Mucosa of rectum (tissue), 2 donors: ENCODE results near the gene GFPT2.

Experiments used
- H3K27ac ChIP-seq, 2 donors: one replicate each; pipeline ENCODE4 v1.7.0; 2013; ENCODE audit warnings: inconsistent platforms in 2 of 2, low read depth in 2 of 2, low read length in 2 of 2
- H3K27me3 ChIP-seq, 2 donors: one replicate each; pipeline ENCODE4 v1.7.0; 2013; ENCODE audit warnings: low read length in 2 of 2; ENCODE audit not compliant: control insufficient read depth in 2 of 2, insufficient read depth in 2 of 2
- H3K36me3 ChIP-seq, 2 donors: one replicate each; pipeline ENCODE4 v1.7.0; 2013; ENCODE audit warnings: low read length in 2 of 2; ENCODE audit not compliant: control insufficient read depth in 2 of 2, insufficient read depth in 2 of 2
- H3K4me1 ChIP-seq, 2 donors: one replicate each; pipeline ENCODE4 v1.7.0; 2013; ENCODE audit warnings: low read length in 2 of 2, mild to moderate bottlenecking in 1 of 2; ENCODE audit not compliant: control insufficient read depth in 2 of 2, insufficient read depth in 2 of 2
- H3K4me3 ChIP-seq, 2 donors: one replicate each; pipeline ENCODE4 v1.7.0; 2013; ENCODE audit warnings: low read length in 2 of 2
- H3K9ac ChIP-seq, 2 donors: one replicate each; pipeline ENCODE4 v1.7.0; 2013; ENCODE audit warnings: low read length in 2 of 2, low read depth in 1 of 2, mild to moderate bottlenecking in 1 of 2
- H3K9me3 ChIP-seq, 2 donors: one replicate each; pipeline ENCODE4 v1.7.0; 2013; ENCODE audit warnings: low read length in 2 of 2; ENCODE audit not compliant: control insufficient read depth in 2 of 2
- donor health status: healthy.
- donor health status: Normal muscosa, but diverticular disease.

Gene GFPT2

GRCh38 chr5:180297587-180298282, 55.4 kb downstream of the GFPT2 start:
- no peak overlapping the region for H3K27ac ChIP-seq

DNA sequence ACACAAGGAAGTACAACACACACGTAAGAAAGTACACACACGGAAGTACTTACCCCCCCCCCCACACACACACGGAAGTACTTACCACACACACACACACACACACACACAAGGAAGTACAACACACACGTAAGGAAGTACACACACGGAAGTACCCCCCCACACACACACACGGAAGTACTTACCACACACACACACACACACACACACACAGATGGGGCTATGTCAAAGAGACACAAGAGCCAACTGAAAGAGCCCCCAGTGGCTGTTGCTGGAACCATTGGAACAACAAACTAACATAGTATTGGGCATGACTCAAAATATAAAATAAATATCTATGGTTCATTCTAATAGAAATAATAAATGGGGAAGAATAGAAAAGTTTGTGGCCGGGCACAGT, 56.4 kb downstream of the GFPT2 start:
- Histone ChIP-seq H3K36me3 (peaks cover 0 to 3% of the 10 kb centered on the region in 2 donors), H3K9me3 (no peaks in the 10 kb centered on the region), H3K27ac (no peak overlapping the region), H3K4me3 (no peak overlapping the region), H3K4me1 (peaks cover 4 to 5% of the 10 kb centered on the region in 2 donors), H3K9ac (no peak overlapping the region), H3K27me3 (no peaks in the 10 kb centered on the region)

More at GRCh38 chr5:180297587-180298282, 55.4 kb downstream of the GFPT2 start:
- Histone ChIP-seq H3K9ac (no peak overlapping the region), H3K4me3 (no peak overlapping the region), H3K27me3 (no peaks in the 10 kb centered on the region), H3K9me3 (no peaks in the 10 kb centered on the region), H3K4me1 (peaks cover 4 to 5% of the 10 kb centered on the region in 2 donors), H3K36me3 (peaks cover 0 to 3% of the 10 kb centered on the region in 2 donors)

GRCh38 chr5:180294913-180295555, 58.1 kb downstream of the GFPT2 start:
- Histone ChIP-seq H3K9me3 (no peaks in the 10 kb centered on the region), H3K27me3 (no peaks in the 10 kb centered on the region), H3K4me1 (peaks cover 7 to 8% of the 10 kb centered on the region in 2 donors), H3K9ac (no peak overlapping the region), H3K27ac (no peak overlapping the region), H3K4me3 (no peak overlapping the region), H3K36me3 (peaks cover 0 to 3% of the 10 kb centered on the region in 2 donors)

- H3K9ac ChIP-seq: no peak overlapping the region
- H3K36me3 ChIP-seq: peaks cover 0 to 3% of the 10 kb centered on the region in 2 donors
- no peaks in the 10 kb centered on the region for H3K27me3 ChIP-seq
- no peak overlapping the region for H3K4me3 ChIP-seq
- no peak overlapping the region for H3K27ac ChIP-seq
- no peaks in the 10 kb centered on the region for H3K9me3 ChIP-seq
- H3K4me1 ChIP-seq: peaks cover 7 to 8% of the 10 kb centered on the region in 2 donors
Measured at GRCh38 chr5:180294411-180294810, 58.7 kb downstream of the GFPT2 start.

GRCh38 chr5:180291943-180292831, 60.9 kb downstream of the GFPT2 start, which contains the start of gene MAPK9:
MAPK9 (minus strand) TSS chr5:180292083; CDS start chr5:180280561, 11,522 bp downstream.
- Histone ChIP-seq H3K27me3 (no peaks in the 10 kb centered on the region), H3K27ac (peak within 1 kb of the TSS; percentile 85 to 91), H3K9ac (peak within 1 kb of the TSS; percentile 68 to 76), H3K36me3 (peaks cover 0 to 3% of the 10 kb centered on the region in 2 donors), H3K9me3 (no peaks in the 10 kb centered on the region), H3K4me1 (peaks cover 8 to 11% of the 10 kb centered on the region in 2 donors), H3K4me3 (peak within 1 kb of the TSS; percentile 77 to 81)

- Histone ChIP-seq H3K27ac (no peak overlapping the region), H3K27me3 (no peaks in the 10 kb centered on the region), H3K9ac (peak overlapping the region; percentile 68 to 74), H3K36me3 (peaks cover 0 to 3% of the 10 kb centered on the region in 2 donors), H3K4me3 (peak overlapping the region; percentile 77 to 81), H3K4me1 (peaks cover 8 to 11% of the 10 kb centered on the region in 2 donors), H3K9me3 (no peaks in the 10 kb centered on the region)
Measured at GRCh38 chr5:180291234-180291940, 61.7 kb downstream of the GFPT2 start.

DNA sequence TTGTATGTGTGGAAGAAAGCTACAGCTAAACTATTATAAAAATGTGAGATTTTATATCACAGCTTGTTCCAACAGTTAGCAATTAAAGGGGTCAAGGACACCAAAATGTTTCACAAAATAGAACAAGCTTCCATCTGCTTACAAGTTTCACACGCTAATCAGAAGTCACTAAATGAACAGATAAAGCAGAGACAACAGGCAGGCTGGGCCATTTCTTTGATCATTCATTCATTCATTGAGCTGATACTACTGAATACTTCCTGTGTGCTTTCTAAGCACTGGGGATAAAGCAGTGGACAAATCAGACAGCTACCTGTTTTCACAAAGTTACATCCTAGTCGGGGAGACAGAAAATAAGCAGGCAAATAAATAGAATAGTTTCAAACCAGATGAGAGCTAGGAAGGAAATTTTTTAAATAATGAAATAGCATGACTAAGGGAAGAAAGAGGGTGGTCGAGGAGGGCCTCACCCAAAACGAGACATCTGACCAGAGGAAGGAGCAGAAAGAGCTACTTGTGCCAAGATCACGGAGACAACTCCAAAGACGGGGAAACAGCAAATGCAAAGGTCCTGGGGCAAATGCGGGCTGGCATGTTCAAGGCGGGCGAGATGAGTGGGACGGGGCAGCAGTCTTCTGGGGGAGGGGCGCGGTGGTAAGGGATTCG, 62.4 kb downstream of the GFPT2 start:
- Histone ChIP-seq H3K4me1 (peaks cover 8 to 11% of the 10 kb centered on the region in 2 donors), H3K4me3 (peak overlapping the region; percentile 70 to 81), H3K9ac (no peak overlapping the region), H3K27ac (no peak overlapping the region), H3K36me3 (peaks cover 0 to 3% of the 10 kb centered on the region in 2 donors), H3K9me3 (no peaks in the 10 kb centered on the region), H3K27me3 (no peaks in the 10 kb centered on the region)

DNA sequence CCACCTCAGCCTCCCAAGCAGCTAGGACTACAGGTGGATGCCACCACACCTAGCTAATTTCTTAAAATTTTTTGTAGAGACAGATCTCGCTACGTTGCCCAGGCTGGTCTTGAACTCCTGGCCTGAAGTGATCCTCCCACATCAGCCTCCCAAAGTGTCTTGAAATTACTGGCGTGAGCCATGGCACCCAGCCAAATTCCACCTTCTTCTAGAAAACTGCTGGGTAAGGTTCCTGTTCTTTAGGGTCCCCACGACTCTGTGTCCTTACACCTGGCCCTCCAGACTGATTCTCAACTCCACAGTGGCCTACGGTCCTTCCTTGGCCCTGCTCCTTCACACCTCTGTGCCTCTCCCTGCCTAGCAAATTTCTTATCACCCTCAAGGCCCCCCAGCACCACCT, 63.2 kb downstream of the GFPT2 start:
- Histone ChIP-seq H3K36me3 (peaks cover 0 to 5% of the 10 kb centered on the region in 2 donors), H3K27me3 (no peaks in the 10 kb centered on the region), H3K4me3 (no peak overlapping the region), H3K9me3 (no peaks in the 10 kb centered on the region), H3K27ac (no peak overlapping the region), H3K9ac (no peak overlapping the region), H3K4me1 (peaks cover 8 to 11% of the 10 kb centered on the region in 2 donors)

DNA sequence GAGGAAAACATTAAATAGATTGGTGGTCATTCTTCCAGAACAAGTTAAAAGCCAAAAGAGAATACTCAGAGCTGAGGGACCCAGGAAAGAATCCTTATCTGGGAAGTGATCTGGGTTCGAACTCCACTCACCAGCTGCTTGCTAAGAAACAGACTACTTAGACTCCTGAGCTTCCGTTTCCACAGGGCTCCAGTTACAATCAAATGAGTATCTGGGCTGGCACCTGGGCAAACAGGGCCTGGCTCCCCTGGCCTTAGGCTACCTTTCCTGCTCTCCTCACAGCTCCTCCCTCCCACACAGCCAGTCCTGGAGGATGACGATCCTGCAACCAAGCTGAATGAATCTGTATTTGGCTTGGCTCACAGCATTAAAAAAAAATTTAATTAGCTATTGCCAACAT, 63.7 kb downstream of the GFPT2 start:
- Histone ChIP-seq H3K9ac (no peak overlapping the region), H3K4me3 (no peak overlapping the region), H3K36me3 (peaks cover 0 to 5% of the 10 kb centered on the region in 2 donors), H3K9me3 (no peaks in the 10 kb centered on the region), H3K27ac (no peak overlapping the region), H3K4me1 (peaks cover 8 to 11% of the 10 kb centered on the region in 2 donors), H3K27me3 (no peaks in the 10 kb centered on the region)
